Body of pancreas (tissue), 4 donors: ENCODE measurements around the gene CCDC198.

Experiments
- CTCF ChIP-seq, 7 experiments: fragments of 450-650 bp in 4 of 7; fragments of 200-600 bp in 3 of 7; sonication (generic) in 3 of 7; IDR thresholded peaks; one replicate each; pipeline ENCODE4 v1.5.1; 2016 to 2019; ENCODE audit warnings: antibody characterized with exemption in 7 of 7
- POLR2A ChIP-seq, 3 donors: fragments of 450-650 bp; IDR thresholded peaks; one replicate each; pipeline ENCODE4 v1.6.1; 2016; ENCODE audit warnings: antibody characterized with exemption in 3 of 3, mild to moderate bottlenecking in 2 of 3

DNA sequence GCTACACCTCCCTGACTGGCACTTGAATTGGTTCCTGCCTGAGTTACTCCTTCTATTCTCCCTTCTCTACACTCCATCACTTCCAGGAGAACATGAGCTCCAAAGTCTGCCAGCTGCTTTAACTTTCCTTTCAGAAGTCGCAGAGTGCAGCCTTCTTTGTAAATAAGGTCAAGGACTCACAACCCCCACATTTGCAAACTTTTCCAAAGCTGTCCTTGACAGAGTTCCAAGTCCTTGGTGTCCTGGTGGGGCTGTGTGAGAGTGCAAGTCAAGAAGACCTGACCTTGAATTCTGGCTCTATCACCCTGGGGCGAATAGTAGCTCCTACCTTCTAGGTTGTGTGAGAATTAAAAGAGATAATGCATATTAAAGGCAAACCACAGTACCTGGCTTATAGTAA lies 15.6 kb downstream of the CCDC198 start:
- TF ChIP-seq CTCF (IDR thresholded peaks at IDR 0.05) (no peak), POLR2A (IDR thresholded peaks at IDR 0.05) (no peak)
